ENCODE measurements around the gene SLC51B. TPM values are rescaled to one million over a fixed set of nuclear protein-coding genes. Genes with fewer than 3 reads are reported as not detected.

The SLC51B gene
- total and polyA plus RNA-seq, 9 of the 15 experiments (the other 6 are each of a cell fraction or from before 2014, with no cell fraction given): not detected

DNA sequence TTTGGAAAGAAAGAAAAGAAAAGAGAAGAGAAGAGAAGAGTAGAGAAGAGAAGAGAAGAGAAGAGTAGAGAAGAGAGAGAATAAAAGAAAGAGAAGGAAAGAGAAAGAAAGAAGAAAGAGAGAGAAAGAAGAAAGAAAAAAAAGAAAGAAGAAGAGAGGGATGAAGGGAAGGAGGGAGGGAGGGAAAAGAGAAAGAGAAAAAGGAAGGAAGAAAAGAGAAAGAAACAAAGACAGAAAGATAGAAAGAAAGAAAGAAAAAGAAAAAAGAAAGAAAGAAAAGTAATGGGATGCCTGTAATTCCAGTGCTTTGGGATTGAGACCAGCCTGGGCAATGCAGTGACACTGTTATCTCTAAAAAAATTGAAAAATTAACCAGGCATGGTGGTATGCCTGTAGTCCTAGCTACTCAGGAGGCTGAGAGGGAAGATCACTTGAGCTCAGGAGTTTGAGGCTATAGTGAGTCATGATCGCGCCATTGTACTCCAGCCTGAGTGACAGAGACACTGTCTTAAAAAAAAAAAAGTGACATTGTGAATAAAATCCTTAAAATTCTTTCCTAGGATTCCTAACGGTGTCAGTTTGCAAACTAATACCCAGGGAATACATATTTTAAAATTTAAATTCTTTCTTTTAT lies 20.9 kb downstream of the SLC51B start:
- H2AFZ ChIP-seq (ENCODE audit: low read depth, low read length): no peak overlapping the region
- peaks cover 0 to 10% of the 10 kb centered on the region in 2 experiments; a peak in 1 of 5 replicates for H3K4me1 ChIP-seq (replicated peaks in 1 of 2; ENCODE audit: control insufficient read depth in 2 of 2, insufficient read depth in 2 of 2, low read length in 2 of 2)
- H3K9me3 ChIP-seq (replicated peaks; ENCODE audit: control insufficient read depth, insufficient read depth, low read depth, low read length): no peaks in the 10 kb centered on the region
- no peak overlapping the region for H3K4me2 ChIP-seq (ENCODE audit: insufficient read depth, low read length)
- H3K9ac ChIP-seq (ENCODE audit: insufficient read depth in 1 of 2, low read depth in 2 of 2, low read length in 2 of 2): no peak overlapping the region
- in situ Hi-C loops (cut with MboI) (no loop called here), intact Hi-C loops (cut with micrococcal nuclease) (no loop called here)
- DNase-seq (ENCODE audit: extremely low read depth in 1 of 4, low spot score in 3 of 4): no peak
- no peaks in the 10 kb centered on the region for H3K79me2 ChIP-seq (ENCODE audit: control insufficient read depth, insufficient read depth, low read length)
- ChIA-PET POLR2A (interaction anchor here (0.6 to 1.3 kb wide), 5 partner anchors 9 to 546 kb away, joined by 3 to 4 read pairs (median 3); no protein-coding TSS in a partner anchor), CTCF (ENCODE audit: low intra/inter-chr PET ratio) (no interaction called here)
- peaks cover 3% of the 10 kb centered on the region; the same call in 1 of the 2 replicates for H4K20me1 ChIP-seq (replicated peaks; ENCODE audit: control insufficient read depth, insufficient read depth, low read length)
- FAIRE-seq: no peak
- no TSS peak for BruUV-seq (replicated peaks)
- ATAC-seq: peak; percentile 52; the same call in 1 of the 3 replicates
- H3K4me3 ChIP-seq: no peak overlapping the region
- H3K27ac ChIP-seq (ENCODE audit: extremely low read depth, low read depth, low read length): no peak overlapping the region
- H3K9me1 ChIP-seq (ENCODE audit: control insufficient read depth, insufficient read depth, low read length): no peaks in the 10 kb centered on the region
- no peaks in the 10 kb centered on the region for H3K36me3 ChIP-seq (ENCODE audit: control insufficient read depth, insufficient read depth, low read length)
- WGBS (ENCODE audit: insufficient coverage, low coverage, missing lambda C conversion rate): 6% methylated on average over 3 of the region's 3 CpGs
- peaks cover 31 to 60% of the 10 kb centered on the region in 2 experiments for H3K27me3 ChIP-seq (ENCODE audit: control insufficient read depth in 2 of 2, insufficient read depth in 2 of 2, low read length in 2 of 2)
- TF ChIP-seq HNRNPH1 (optimal IDR thresholded peaks at IDR 0.05; ENCODE audit: low read depth, low read length): no peak
- TF ChIP-seq FOXA3 (CRISPR knock-in tag; conservative IDR thresholded peaks at IDR 0.05 in 1 of 2, IDR thresholded peaks at IDR 0.05 in 1 of 2): no peak
- peak in 1 of 2 experiments; percentile 8; a peak in 1 of 4 replicates for TF ChIP-seq TRIM24 (IDR thresholded peaks at IDR 0.05)
- TF ChIP-seq, protein P1, sequence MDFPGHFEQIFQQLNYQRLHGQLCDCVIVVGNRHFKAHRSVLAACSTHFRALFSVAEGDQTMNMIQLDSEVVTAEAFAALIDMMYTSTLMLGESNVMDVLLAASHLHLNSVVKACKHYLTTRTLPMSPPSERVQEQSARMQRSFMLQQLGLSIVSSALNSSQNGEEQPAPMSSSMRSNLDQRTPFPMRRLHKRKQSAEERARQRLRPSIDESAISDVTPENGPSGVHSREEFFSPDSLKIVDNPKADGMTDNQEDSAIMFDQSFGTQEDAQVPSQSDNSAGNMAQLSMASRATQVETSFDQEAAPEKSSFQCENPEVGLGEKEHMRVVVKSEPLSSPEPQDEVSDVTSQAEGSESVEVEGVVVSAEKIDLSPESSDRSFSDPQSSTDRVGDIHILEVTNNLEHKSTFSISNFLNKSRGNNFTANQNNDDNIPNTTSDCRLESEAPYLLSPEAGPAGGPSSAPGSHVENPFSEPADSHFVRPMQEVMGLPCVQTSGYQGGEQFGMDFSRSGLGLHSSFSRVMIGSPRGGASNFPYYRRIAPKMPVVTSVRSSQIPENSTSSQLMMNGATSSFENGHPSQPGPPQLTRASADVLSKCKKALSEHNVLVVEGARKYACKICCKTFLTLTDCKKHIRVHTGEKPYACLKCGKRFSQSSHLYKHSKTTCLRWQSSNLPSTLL (IDR thresholded peaks at IDR 0.05): 0 out of 2 replicates have a peak, but pooled peaks have one; percentile 46
- TF ChIP-seq SMAD2 (IDR thresholded peaks at IDR 0.05; ENCODE audit: low read depth, low read length): no peak
- TF ChIP-seq, protein P2, sequence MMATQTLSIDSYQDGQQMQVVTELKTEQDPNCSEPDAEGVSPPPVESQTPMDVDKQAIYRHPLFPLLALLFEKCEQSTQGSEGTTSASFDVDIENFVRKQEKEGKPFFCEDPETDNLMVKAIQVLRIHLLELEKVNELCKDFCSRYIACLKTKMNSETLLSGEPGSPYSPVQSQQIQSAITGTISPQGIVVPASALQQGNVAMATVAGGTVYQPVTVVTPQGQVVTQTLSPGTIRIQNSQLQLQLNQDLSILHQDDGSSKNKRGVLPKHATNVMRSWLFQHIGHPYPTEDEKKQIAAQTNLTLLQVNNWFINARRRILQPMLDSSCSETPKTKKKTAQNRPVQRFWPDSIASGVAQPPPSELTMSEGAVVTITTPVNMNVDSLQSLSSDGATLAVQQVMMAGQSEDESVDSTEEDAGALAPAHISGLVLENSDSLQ (IDR thresholded peaks at IDR 0.05): peak; percentile 37; the same call in 1 of the 2 replicates
- no peak for TF ChIP-seq SMAD4 (CRISPR knock-in tag; conservative IDR thresholded peaks at IDR 0.05)
- TF ChIP-seq, protein P3, sequence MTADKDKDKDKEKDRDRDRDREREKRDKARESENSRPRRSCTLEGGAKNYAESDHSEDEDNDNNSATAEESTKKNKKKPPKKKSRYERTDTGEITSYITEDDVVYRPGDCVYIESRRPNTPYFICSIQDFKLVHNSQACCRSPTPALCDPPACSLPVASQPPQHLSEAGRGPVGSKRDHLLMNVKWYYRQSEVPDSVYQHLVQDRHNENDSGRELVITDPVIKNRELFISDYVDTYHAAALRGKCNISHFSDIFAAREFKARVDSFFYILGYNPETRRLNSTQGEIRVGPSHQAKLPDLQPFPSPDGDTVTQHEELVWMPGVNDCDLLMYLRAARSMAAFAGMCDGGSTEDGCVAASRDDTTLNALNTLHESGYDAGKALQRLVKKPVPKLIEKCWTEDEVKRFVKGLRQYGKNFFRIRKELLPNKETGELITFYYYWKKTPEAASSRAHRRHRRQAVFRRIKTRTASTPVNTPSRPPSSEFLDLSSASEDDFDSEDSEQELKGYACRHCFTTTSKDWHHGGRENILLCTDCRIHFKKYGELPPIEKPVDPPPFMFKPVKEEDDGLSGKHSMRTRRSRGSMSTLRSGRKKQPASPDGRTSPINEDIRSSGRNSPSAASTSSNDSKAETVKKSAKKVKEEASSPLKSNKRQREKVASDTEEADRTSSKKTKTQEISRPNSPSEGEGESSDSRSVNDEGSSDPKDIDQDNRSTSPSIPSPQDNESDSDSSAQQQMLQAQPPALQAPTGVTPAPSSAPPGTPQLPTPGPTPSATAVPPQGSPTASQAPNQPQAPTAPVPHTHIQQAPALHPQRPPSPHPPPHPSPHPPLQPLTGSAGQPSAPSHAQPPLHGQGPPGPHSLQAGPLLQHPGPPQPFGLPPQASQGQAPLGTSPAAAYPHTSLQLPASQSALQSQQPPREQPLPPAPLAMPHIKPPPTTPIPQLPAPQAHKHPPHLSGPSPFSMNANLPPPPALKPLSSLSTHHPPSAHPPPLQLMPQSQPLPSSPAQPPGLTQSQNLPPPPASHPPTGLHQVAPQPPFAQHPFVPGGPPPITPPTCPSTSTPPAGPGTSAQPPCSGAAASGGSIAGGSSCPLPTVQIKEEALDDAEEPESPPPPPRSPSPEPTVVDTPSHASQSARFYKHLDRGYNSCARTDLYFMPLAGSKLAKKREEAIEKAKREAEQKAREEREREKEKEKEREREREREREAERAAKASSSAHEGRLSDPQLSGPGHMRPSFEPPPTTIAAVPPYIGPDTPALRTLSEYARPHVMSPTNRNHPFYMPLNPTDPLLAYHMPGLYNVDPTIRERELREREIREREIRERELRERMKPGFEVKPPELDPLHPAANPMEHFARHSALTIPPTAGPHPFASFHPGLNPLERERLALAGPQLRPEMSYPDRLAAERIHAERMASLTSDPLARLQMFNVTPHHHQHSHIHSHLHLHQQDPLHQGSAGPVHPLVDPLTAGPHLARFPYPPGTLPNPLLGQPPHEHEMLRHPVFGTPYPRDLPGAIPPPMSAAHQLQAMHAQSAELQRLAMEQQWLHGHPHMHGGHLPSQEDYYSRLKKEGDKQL (CRISPR knock-in tag; IDR thresholded peaks at IDR 0.05; ENCODE audit: borderline replicate concordance): no peak
- TF ChIP-seq, protein P4, sequence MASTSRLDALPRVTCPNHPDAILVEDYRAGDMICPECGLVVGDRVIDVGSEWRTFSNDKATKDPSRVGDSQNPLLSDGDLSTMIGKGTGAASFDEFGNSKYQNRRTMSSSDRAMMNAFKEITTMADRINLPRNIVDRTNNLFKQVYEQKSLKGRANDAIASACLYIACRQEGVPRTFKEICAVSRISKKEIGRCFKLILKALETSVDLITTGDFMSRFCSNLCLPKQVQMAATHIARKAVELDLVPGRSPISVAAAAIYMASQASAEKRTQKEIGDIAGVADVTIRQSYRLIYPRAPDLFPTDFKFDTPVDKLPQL (IDR thresholded peaks at IDR 0.05; ENCODE audit: extremely low read depth, insufficient read length): no peak
- no peak for TF ChIP-seq NR2C2 (CRISPR knock-in tag; IDR thresholded peaks at IDR 0.05)
- TF ChIP-seq NR2C2 (tag; IDR thresholded peaks at IDR 0.05): no peak
